B cell (primary cell): Measurements from ENCODE around the gene PRR23E. TPM values are rescaled to one million over a fixed set of nuclear protein-coding genes. Genes with fewer than 3 reads are reported as not detected.

Experiments used
- ATAC-seq: fragments of 200-7000 bp; cut with Tn5 transposase; one replicate; pipeline ENCODE4 v1.10.0; 2021; ENCODE audit warnings: low read depth, mild to moderate bottlenecking, moderate number of reproducible peaks, moderate library complexity
- CTCF ChIA-PET: fragments of 350-600 bp; sonication (Branson Sonifier 250); formaldehyde crosslinking; loops from one replicate; lab custom pipeline; 2021; ENCODE audit warnings: antibody characterized with exemption, inconsistent platforms; lab: Charles Lee
- POLR2A ChIA-PET: fragments of 350-600 bp; sonication (Branson Sonifier 250); formaldehyde crosslinking; loops from one replicate; lab custom pipeline; 2021; ENCODE audit warnings: antibody characterized with exemption; lab: Charles Lee
- DNase-seq: peaks from one replicate; pipeline ENCODE4 v3.0.0; 2013
- H2AFZ ChIP-seq: 2 replicates; pipeline ENCODE4 v1.6.1; 2012; ENCODE audit warnings: mild to moderate bottlenecking, low read depth, low read length; ENCODE audit not compliant: insufficient read depth, poor library complexity, severe bottlenecking
- H3K27ac ChIP-seq, 2 donors: 1 replicate in 1 of 2; 2 replicates in 1 of 2; pipeline ENCODE4 v1.5.1; 2012 to 2013; ENCODE audit warnings: low read length in 2 of 2, mild to moderate bottlenecking in 2 of 2, moderate library complexity in 1 of 2
- H3K27me3 ChIP-seq, 4 experiments: fragments of 200-600 bp in 1 of 4; sonication (generic) in 1 of 4; replicated peaks in 1 of 4; 1 replicate in 2 of 4; 2 replicates in 2 of 4; pipeline versions ENCODE4 v1.6.1 to v1.7.0; 2013 to 2016; ENCODE audit warnings: low read length in 3 of 4, mild to moderate bottlenecking in 2 of 4, mixed read lengths in 1 of 4, moderate library complexity in 1 of 4; ENCODE audit not compliant: insufficient read depth in 4 of 4, control insufficient read depth in 3 of 4; ENCODE audit errors: control extremely low read depth in 1 of 4
- H3K36me3 ChIP-seq, 2 experiments: replicated peaks in 1 of 2; 1 replicate in 1 of 2; 2 replicates in 1 of 2; pipeline versions ENCODE4 v1.6.1 to v1.7.1; 2013; ENCODE audit warnings: low read length in 1 of 2; ENCODE audit not compliant: insufficient read depth in 2 of 2, control insufficient read depth in 1 of 2; ENCODE audit errors: control extremely low read depth in 1 of 2, extremely low read depth in 1 of 2
- H3K4me1 ChIP-seq, 2 donors: fragments of 200-600 bp in 1 of 2; sonication (generic) in 1 of 2; 1 replicate in 1 of 2; 2 replicates in 1 of 2; pipeline versions ENCODE4 v1.5.1 to v1.6.1; 2013 to 2017; ENCODE audit warnings: low read length in 2 of 2; ENCODE audit not compliant: control insufficient read depth in 2 of 2, insufficient read depth in 2 of 2
- H3K4me2 ChIP-seq: replicated peaks from 2 replicates; pipeline ENCODE3; 2012; ENCODE audit warnings: mild to moderate bottlenecking, low read depth, low read length; ENCODE audit not compliant: poor library complexity, severe bottlenecking
- H3K4me3 ChIP-seq, 5 experiments: fragments of 200-600 bp in 1 of 5; sonication (generic) in 1 of 5; 1 replicate in 3 of 5; 2 replicates in 2 of 5; pipeline versions ENCODE4 v1.5.1 to v1.7.0; 2011 to 2016; ENCODE audit warnings: low read length in 4 of 5, mild to moderate bottlenecking in 4 of 5, low read depth in 2 of 5, control low read depth in 1 of 5, moderate library complexity in 1 of 5; ENCODE audit not compliant: insufficient read depth in 1 of 5; ENCODE audit errors: control extremely low read depth in 1 of 5, extremely low read depth in 1 of 5
- H3K79me2 ChIP-seq: fragments of 200-600 bp; sonication (generic); one replicate; pipeline ENCODE4 v1.6.0; 2016; ENCODE audit warnings: low read length; ENCODE audit not compliant: control insufficient read depth, insufficient read depth
- H3K9ac ChIP-seq: fragments of 200-600 bp; sonication (generic); 2 replicates; pipeline ENCODE4 v1.6.1; 2017; ENCODE audit warnings: mild to moderate bottlenecking, low read length, moderate library complexity
- H3K9me3 ChIP-seq, 3 donors: one replicate each; pipeline versions ENCODE4 v1.6.1 to v1.7.1; 2013; ENCODE audit warnings: low read length in 2 of 3; ENCODE audit not compliant: control insufficient read depth in 2 of 3, insufficient read depth in 1 of 3; ENCODE audit errors: control extremely low read depth in 1 of 3
- H4K20me1 ChIP-seq: 2 replicates; pipeline ENCODE4 v1.6.0; 2012; ENCODE audit warnings: mild to moderate bottlenecking, low read length; ENCODE audit not compliant: insufficient read depth, control insufficient read depth, poor library complexity, severe bottlenecking
- H3K27ac Mint-ChIP-seq: one replicate; pipeline ENCODE4 v1.8.0; 2021; ENCODE audit warnings: mixed read lengths
- H3K27me3 Mint-ChIP-seq: one replicate; pipeline ENCODE4 v1.8.0; 2021; ENCODE audit warnings: mixed read lengths
- H3K4me1 Mint-ChIP-seq: one replicate; pipeline ENCODE4 v1.8.0; 2021; ENCODE audit warnings: mixed read lengths
- H3K4me3 Mint-ChIP-seq: one replicate; pipeline ENCODE4 v1.8.0; 2021; ENCODE audit warnings: mixed read lengths
- H3K9me3 Mint-ChIP-seq: one replicate; pipeline ENCODE4 v1.8.0; 2022; ENCODE audit warnings: mixed read lengths; ENCODE audit not compliant: insufficient read depth
- EZH2 ChIP-seq: IDR thresholded peaks from 2 replicates; pipeline ENCODE4 v1.6.1; 2012; ENCODE audit warnings: borderline replicate concordance, low read depth, mild to moderate bottlenecking, moderate library complexity, low read length; ENCODE audit not compliant: insufficient read depth, poor library complexity, severe bottlenecking
- WGBS: methylation state at CpG from one replicate; pipeline ENCODE4 v1.1.5; 2013; ENCODE audit warnings: missing lambda C conversion rate; ENCODE audit not compliant: insufficient coverage; 5-methylcytosine and 5-hydroxymethylcytosine counted together
- intact Hi-C: fragments of 100-400 bp; cut with micrococcal nuclease; formaldehyde crosslinking; loops from one replicate; pipeline ENCODE4 v1.10.0; 2022
- polyA plus RNA-seq: library from polyadenylated mRNA; depleted of rRNA; stranded (reverse); fragments of >200 nt; gene quantifications from 2 replicates; pipeline ENCODE4 v1.2.3, GENCODE V29; 2012
- total RNA-seq, 2 donors: library from RNA; stranded (reverse); fragments of 120-200 nt in 1 of 2; gene quantifications; 1 replicate in 1 of 2; 2 replicates in 1 of 2; pipeline versions ENCODE4 v1.2.3 to v1.2.4, GENCODE V29; 2013 to 2022
- TF ChIP-seq, protein P1 (sequence below): fragments of 200-600 bp; IDR thresholded peaks from one replicate; pipeline ENCODE4 v1.8.0; 2022; ENCODE audit warnings: antibody characterized with exemption, mild to moderate bottlenecking

PRR23E gene
- total and polyA plus RNA-seq, 2 donors (not counting 1 experiment from before 2014, with no cell fraction given): not detected

DNA sequence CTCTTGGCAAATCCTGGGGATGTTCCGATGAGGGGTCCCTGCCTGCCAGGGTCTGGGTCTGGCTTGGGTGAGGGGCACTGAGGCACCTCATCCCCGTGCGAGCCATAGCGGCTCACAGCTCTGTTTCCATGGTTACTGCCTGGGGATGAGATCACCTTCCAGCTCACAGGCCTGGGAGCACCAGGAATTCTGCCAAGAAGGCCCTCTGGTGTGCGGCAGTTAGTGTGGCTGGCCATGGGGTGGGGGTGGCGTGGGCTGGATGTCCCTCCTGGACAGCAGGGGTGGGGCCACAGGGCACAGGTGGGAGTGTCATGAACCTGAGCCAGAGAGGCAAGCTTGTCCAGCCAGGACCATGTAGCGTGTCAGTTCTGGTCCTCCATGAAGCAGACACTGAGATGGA is 22.1 kb upstream of the PRR23E start:
- Histone ChIP-seq H3K9ac (no peak overlapping the region), H3K4me3 (no peak overlapping the region), H4K20me1 (no peaks in the 10 kb centered on the region), H2AFZ (no peak overlapping the region), H3K4me2 (no peak overlapping the region), H3K36me3 (no peaks in the 10 kb centered on the region), H3K27me3 (peaks cover 0 to 29% (median 2%) of the 10 kb centered on the region in 4 experiments), H3K79me2 (no peaks in the 10 kb centered on the region), H3K4me1 (no peaks in the 10 kb centered on the region), H3K27ac (no peak overlapping the region), H3K9me3 (peaks cover 0 to 9% (median 0%) of the 10 kb centered on the region in 3 donors)
- H3K4me1 Mint-ChIP-seq: no peaks in the 10 kb centered on the region
- H3K27me3 Mint-ChIP-seq: peaks cover 22% of the 10 kb centered on the region
- intact Hi-C loops: no loop called here
- DNase-seq: no peak
- no peaks in the 10 kb centered on the region for H3K9me3 Mint-ChIP-seq
- no peak overlapping the region for H3K27ac Mint-ChIP-seq
- 89% methylated on average over 7 of the region's 7 CpGs for WGBS
- no peak for ATAC-seq
- POLR2A ChIA-PET: no interaction called here
- H3K4me3 Mint-ChIP-seq: no peak overlapping the region
- no peak for TF ChIP-seq EZH2
- TF ChIP-seq, protein P1, sequence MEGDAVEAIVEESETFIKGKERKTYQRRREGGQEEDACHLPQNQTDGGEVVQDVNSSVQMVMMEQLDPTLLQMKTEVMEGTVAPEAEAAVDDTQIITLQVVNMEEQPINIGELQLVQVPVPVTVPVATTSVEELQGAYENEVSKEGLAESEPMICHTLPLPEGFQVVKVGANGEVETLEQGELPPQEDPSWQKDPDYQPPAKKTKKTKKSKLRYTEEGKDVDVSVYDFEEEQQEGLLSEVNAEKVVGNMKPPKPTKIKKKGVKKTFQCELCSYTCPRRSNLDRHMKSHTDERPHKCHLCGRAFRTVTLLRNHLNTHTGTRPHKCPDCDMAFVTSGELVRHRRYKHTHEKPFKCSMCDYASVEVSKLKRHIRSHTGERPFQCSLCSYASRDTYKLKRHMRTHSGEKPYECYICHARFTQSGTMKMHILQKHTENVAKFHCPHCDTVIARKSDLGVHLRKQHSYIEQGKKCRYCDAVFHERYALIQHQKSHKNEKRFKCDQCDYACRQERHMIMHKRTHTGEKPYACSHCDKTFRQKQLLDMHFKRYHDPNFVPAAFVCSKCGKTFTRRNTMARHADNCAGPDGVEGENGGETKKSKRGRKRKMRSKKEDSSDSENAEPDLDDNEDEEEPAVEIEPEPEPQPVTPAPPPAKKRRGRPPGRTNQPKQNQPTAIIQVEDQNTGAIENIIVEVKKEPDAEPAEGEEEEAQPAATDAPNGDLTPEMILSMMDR: no peak
- CTCF ChIA-PET: no interaction called here

- TF ChIP-seq EZH2: no peak
- TF ChIP-seq, protein P1: no peak
- Histone ChIP-seq H3K79me2 (no peaks in the 10 kb centered on the region), H3K9ac (no peak overlapping the region), H3K27me3 (peaks cover 0 to 29% (median 2%) of the 10 kb centered on the region in 4 experiments), H3K36me3 (no peaks in the 10 kb centered on the region), H3K4me3 (no peak overlapping the region), H3K9me3 (peaks cover 0 to 9% (median 0%) of the 10 kb centered on the region in 3 donors), H3K27ac (no peak overlapping the region), H3K4me2 (no peak overlapping the region), H4K20me1 (no peaks in the 10 kb centered on the region), H3K4me1 (no peaks in the 10 kb centered on the region), H2AFZ (no peak overlapping the region)
- ChIA-PET CTCF (no interaction called here), POLR2A (no interaction called here)
- Mint-ChIP-seq H3K27me3 (peaks cover 19% of the 10 kb centered on the region), H3K4me1 (no peaks in the 10 kb centered on the region), H3K27ac (no peak overlapping the region), H3K4me3 (no peak overlapping the region), H3K9me3 (no peaks in the 10 kb centered on the region)
- intact Hi-C loops: no loop called here
- DNase-seq (no peak), ATAC-seq (no peak)
- 69% methylated on average over 6 of the region's 6 CpGs for WGBS
Observed at GRCh38 chr3:127171320-127171719, 21.6 kb upstream of the PRR23E start.
